Measurements from ENCODE around the gene FSTL5.
"Not testable (repeated sequence)": the region's sequence is repeated elsewhere in the genome, so short reads cannot be mapped to it uniquely, and the experiment has no call there.

Gene FSTL5

GRCh38 chr4:161829591-161829990 is 334.2 kb downstream of the FSTL5 start:
- DNase-seq: no peak

GRCh38 chr4:161828061-161828460 is 335.7 kb downstream of the FSTL5 start:
- DNase-seq: no peak

GRCh38 chr4:161827013-161827412 is 336.8 kb downstream of the FSTL5 start:
- no peak for DNase-seq

GRCh38 chr4:161823450-161823849 is 340.4 kb downstream of the FSTL5 start:
- no peak for DNase-seq

- DNase-seq: no peak
Observed at GRCh38 chr4:161822174-161822573, 341.6 kb downstream of the FSTL5 start.

- no peak for DNase-seq
Observed at GRCh38 chr4:161817914-161818313, 345.9 kb downstream of the FSTL5 start.

GRCh38 chr4:161816958-161817357 is 346.8 kb downstream of the FSTL5 start:
- DNase-seq: no peak

GRCh38 chr4:161815841-161816240 is 348.0 kb downstream of the FSTL5 start:
- DNase-seq: no peak

- no peak for DNase-seq
Observed at GRCh38 chr4:161813889-161814288, 349.9 kb downstream of the FSTL5 start.

- DNase-seq: no peak
Observed at GRCh38 chr4:161813389-161813788, 350.4 kb downstream of the FSTL5 start.

GRCh38 chr4:161803171-161803570 is 360.6 kb downstream of the FSTL5 start:
- DNase-seq: no peak

GRCh38 chr4:161799710-161800109 is 364.1 kb downstream of the FSTL5 start:
- DNase-seq: no peak

- DNase-seq: no peak
Observed at GRCh38 chr4:161792991-161793390, 370.8 kb downstream of the FSTL5 start.

- DNase-seq: no peak
Observed at GRCh38 chr4:161791796-161792556, 371.8 kb downstream of the FSTL5 start.

GRCh38 chr4:161767116-161767515 is 396.7 kb downstream of the FSTL5 start:
- DNase-seq: no peak

GRCh38 chr4:161762796-161763195 is 401.0 kb downstream of the FSTL5 start:
- no peak for DNase-seq

GRCh38 chr4:161760008-161760407 is 403.8 kb downstream of the FSTL5 start:
- no peak for DNase-seq

GRCh38 chr4:161758412-161758811 is 405.4 kb downstream of the FSTL5 start:
- not testable (repeated sequence) for DNase-seq

GRCh38 chr4:161728929-161729328 is 434.9 kb downstream of the FSTL5 start:
- no peak for DNase-seq

GRCh38 chr4:161721947-161722346 is 441.9 kb downstream of the FSTL5 start:
- no peak for DNase-seq

GRCh38 chr4:161717084-161717483 is 446.7 kb downstream of the FSTL5 start:
- DNase-seq: no peak

- no peak for DNase-seq
Observed at GRCh38 chr4:161714931-161715330, 448.9 kb downstream of the FSTL5 start.

GRCh38 chr4:161714022-161714751 is 449.6 kb downstream of the FSTL5 start:
- peak in 1 of 2 experiments; percentile 2 for DNase-seq

GRCh38 chr4:161704653-161705052 is 459.1 kb downstream of the FSTL5 start:
- no peak for DNase-seq

All from cerebellar nuclear complex (tissue), 1 donor.